HG03135 (cell line): ENCODE results near the gene IER5.
A peak's percentile ranks its signal among the peaks of the same experiment; 100 is the strongest.
"Not testable (repeated sequence)": the region's sequence is repeated elsewhere in the genome, so short reads cannot be mapped to it uniquely, and the experiment has no call there.

Source experiments
- ATAC-seq: cut with Tn5 transposase; IDR thresholded peaks from one replicate; pipeline ENCODE4 v1.9.1; 2021; ENCODE audit warnings: mild to moderate bottlenecking, moderate library complexity; ENCODE audit not compliant: unreplicated experiment

IER5 gene

GRCh38 chr1:181114574-181115367, 26.3 kb downstream of the IER5 start:
- no peak for ATAC-seq

GRCh38 chr1:181115368-181115684, 26.8 kb downstream of the IER5 start:
- ATAC-seq, result no peak

- not testable (repeated sequence) for ATAC-seq
Observed at GRCh38 chr1:181115971-181116370, 27.5 kb downstream of the IER5 start.

- ATAC-seq, result no peak
Observed at GRCh38 chr1:181116819-181117390, 28.4 kb downstream of the IER5 start.

GRCh38 chr1:181117648-181118449, 29.3 kb downstream of the IER5 start:
- ATAC-seq, result no peak

GRCh38 chr1:181119093-181119989, 30.8 kb downstream of the IER5 start:
- ATAC-seq, result no peak

GRCh38 chr1:181120924-181121323, 32.4 kb downstream of the IER5 start:
- ATAC-seq, result no peak

- no peak for ATAC-seq
Observed at GRCh38 chr1:181121498-181121897, 33.0 kb downstream of the IER5 start.

GRCh38 chr1:181122222-181122621, 33.7 kb downstream of the IER5 start:
- ATAC-seq, result no peak

GRCh38 chr1:181123173-181123572, 34.7 kb downstream of the IER5 start:
- no peak for ATAC-seq

- no peak for ATAC-seq
Observed at GRCh38 chr1:181124291-181124751, 35.8 kb downstream of the IER5 start.

GRCh38 chr1:181126289-181126688, 37.8 kb downstream of the IER5 start:
- no peak for ATAC-seq

GRCh38 chr1:181126871-181127587, 38.5 kb downstream of the IER5 start:
- no peak for ATAC-seq

GRCh38 chr1:181127898-181128453, 39.5 kb downstream of the IER5 start:
- ATAC-seq, result no peak

- ATAC-seq, result peak; percentile 47
Observed at GRCh38 chr1:181128592-181129497, 40.3 kb downstream of the IER5 start.

- no peak for ATAC-seq
Observed at GRCh38 chr1:181129771-181130606, 41.5 kb downstream of the IER5 start.

- ATAC-seq, result no peak
Observed at GRCh38 chr1:181131255-181131941, 42.9 kb downstream of the IER5 start.
